Dendritic cell treated with granulocyte-macrophage colony-stimulating factor and Interleukin-4, amounts not matched to agents 40 ng/mL and 50 ng/mL, for 4 days (primary cell): ENCODE measurements around the gene TEX2.
A peak's percentile ranks its signal among the peaks of the same experiment; 100 is the strongest.
"Not testable (repeated sequence)": the region's sequence is repeated elsewhere in the genome, so short reads cannot be mapped to it uniquely, and the experiment has no call there.

Experiments
- H3K27ac Mint-ChIP-seq: one replicate; pipeline ENCODE4 v1.8.0; 2022; ENCODE audit warnings: mild to moderate bottlenecking, mixed read lengths
- H3K27me3 Mint-ChIP-seq: one replicate; pipeline ENCODE4 v1.8.0; 2022; ENCODE audit warnings: mild to moderate bottlenecking, mixed read lengths
- H3K36me3 Mint-ChIP-seq: one replicate; pipeline ENCODE4 v1.8.0; 2022; ENCODE audit warnings: low read depth, mixed read lengths
- H3K4me1 Mint-ChIP-seq: one replicate; pipeline ENCODE4 v1.8.0; 2022; ENCODE audit warnings: low read depth, mixed read lengths
- H3K4me3 Mint-ChIP-seq: one replicate; pipeline ENCODE4 v1.8.0; 2022; ENCODE audit warnings: mild to moderate bottlenecking, moderate library complexity, mixed read lengths
- H3K9me3 Mint-ChIP-seq: one replicate; pipeline ENCODE4 v1.8.0; 2022; ENCODE audit warnings: mixed read lengths
- intact Hi-C: fragments of 100-400 bp; cut with micrococcal nuclease; formaldehyde crosslinking; loops from one replicate; pipeline ENCODE4 v1.15.0; 2022

Gene TEX2

GRCh38 chr17:64167666-64168065 is 95.4 kb downstream of the TEX2 start:
- H3K36me3 Mint-ChIP-seq, result peaks cover 61% of the 10 kb centered on the region
- H3K27me3 Mint-ChIP-seq, intact Hi-C loops, H3K9me3 Mint-ChIP-seq, H3K4me3 Mint-ChIP-seq: not testable (repeated sequence)
- H3K4me1 Mint-ChIP-seq, result peaks cover 11% of the 10 kb centered on the region
- peak overlapping the region; percentile 56 for H3K27ac Mint-ChIP-seq

GRCh38 chr17:64166876-64167275 is 96.2 kb downstream of the TEX2 start:
- Mint-ChIP-seq H3K9me3 (no peaks in the 10 kb centered on the region), H3K4me3 (no peak overlapping the region), H3K36me3 (peaks cover 59% of the 10 kb centered on the region), H3K4me1 (peaks cover 5% of the 10 kb centered on the region), H3K27me3 (no peaks in the 10 kb centered on the region), H3K27ac (no peak overlapping the region)
- intact Hi-C loops, result no loop called here

DNA sequence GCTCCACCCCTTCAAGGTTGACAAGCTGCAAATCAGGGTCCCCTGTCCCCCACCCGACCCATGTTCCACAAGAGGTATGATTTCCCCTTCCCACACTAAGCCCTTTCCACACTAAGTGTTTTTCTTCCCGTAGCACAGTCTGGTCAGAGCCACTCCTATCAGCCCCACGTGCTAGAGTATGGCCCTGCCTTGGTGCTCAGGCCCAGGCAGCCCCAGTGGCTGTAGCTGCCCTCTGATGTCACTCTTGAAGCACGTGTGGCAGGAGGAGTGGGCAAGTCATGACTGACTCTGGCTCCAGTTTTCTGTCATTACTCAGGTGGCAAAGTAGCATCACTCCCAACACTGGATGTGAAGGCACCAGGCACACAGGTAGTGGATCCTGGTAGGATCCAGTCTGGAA is 97.7 kb downstream of the TEX2 start:
- intact Hi-C loops, result no loop called here
- Mint-ChIP-seq H3K4me3 (no peak overlapping the region), H3K27me3 (no peaks in the 10 kb centered on the region), H3K27ac (no peak overlapping the region), H3K4me1 (peaks cover 5% of the 10 kb centered on the region), H3K9me3 (no peaks in the 10 kb centered on the region), H3K36me3 (peaks cover 48% of the 10 kb centered on the region)

- Mint-ChIP-seq H3K27ac (no peak overlapping the region), H3K27me3 (no peaks in the 10 kb centered on the region), H3K4me1 (peaks cover 5% of the 10 kb centered on the region), H3K36me3 (peaks cover 44% of the 10 kb centered on the region), H3K9me3 (no peaks in the 10 kb centered on the region), H3K4me3 (no peak overlapping the region)
- intact Hi-C loops, result no loop called here
Measured at GRCh38 chr17:64164596-64165285, 98.3 kb downstream of the TEX2 start.

DNA sequence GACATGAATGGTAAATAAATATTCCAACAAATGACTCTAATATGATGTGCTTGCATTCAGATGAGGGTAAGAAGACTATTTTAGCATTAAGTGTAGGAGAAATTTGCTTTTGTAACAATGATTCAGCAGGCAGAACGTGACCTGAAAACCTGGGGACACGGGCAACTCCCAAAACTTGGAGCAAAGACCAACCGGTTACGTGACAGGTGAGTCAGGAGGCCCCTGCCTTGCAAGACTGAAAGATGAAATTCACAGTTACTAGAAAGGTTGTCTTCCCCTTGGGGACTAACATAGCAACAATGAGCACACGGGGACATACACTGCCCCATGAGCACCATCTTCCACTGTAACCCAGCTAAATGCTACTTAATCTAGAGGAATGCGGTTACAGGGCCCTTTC is 99.6 kb downstream of the TEX2 start:
- H3K4me3 Mint-ChIP-seq, result no peak overlapping the region
- H3K4me1 Mint-ChIP-seq, result peaks cover 10% of the 10 kb centered on the region
- H3K36me3 Mint-ChIP-seq, result peaks cover 33% of the 10 kb centered on the region
- H3K27ac Mint-ChIP-seq, result no peak overlapping the region
- H3K27me3 Mint-ChIP-seq, result no peaks in the 10 kb centered on the region
- intact Hi-C loops, result no loop called here
- no peaks in the 10 kb centered on the region for H3K9me3 Mint-ChIP-seq

DNA sequence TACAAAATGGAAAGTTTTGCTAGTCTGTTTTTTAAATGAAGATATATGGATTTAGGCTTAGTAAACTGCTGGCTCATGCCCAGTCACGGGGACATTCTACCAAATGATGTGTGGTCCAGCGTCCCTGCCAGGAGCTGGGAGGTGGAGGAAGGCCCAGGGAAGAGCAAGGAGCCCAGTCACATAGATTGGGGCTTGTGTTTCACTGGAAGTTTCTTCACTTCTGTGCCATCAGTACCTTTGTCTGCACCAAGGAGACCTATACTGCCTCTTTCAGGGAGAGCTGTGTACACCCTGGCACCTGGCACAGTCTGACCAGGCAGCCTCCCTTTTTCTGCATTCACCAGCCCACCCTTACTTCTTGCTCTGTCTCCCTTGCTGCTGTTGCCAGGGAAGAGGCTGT is 100.5 kb downstream of the TEX2 start:
- no peak overlapping the region for H3K27ac Mint-ChIP-seq
- H3K4me3 Mint-ChIP-seq, result no peak overlapping the region
- peaks cover 33% of the 10 kb centered on the region for H3K36me3 Mint-ChIP-seq
- intact Hi-C loops, result no loop called here
- no peaks in the 10 kb centered on the region for H3K9me3 Mint-ChIP-seq
- no peaks in the 10 kb centered on the region for H3K27me3 Mint-ChIP-seq
- peaks cover 6% of the 10 kb centered on the region for H3K4me1 Mint-ChIP-seq

DNA sequence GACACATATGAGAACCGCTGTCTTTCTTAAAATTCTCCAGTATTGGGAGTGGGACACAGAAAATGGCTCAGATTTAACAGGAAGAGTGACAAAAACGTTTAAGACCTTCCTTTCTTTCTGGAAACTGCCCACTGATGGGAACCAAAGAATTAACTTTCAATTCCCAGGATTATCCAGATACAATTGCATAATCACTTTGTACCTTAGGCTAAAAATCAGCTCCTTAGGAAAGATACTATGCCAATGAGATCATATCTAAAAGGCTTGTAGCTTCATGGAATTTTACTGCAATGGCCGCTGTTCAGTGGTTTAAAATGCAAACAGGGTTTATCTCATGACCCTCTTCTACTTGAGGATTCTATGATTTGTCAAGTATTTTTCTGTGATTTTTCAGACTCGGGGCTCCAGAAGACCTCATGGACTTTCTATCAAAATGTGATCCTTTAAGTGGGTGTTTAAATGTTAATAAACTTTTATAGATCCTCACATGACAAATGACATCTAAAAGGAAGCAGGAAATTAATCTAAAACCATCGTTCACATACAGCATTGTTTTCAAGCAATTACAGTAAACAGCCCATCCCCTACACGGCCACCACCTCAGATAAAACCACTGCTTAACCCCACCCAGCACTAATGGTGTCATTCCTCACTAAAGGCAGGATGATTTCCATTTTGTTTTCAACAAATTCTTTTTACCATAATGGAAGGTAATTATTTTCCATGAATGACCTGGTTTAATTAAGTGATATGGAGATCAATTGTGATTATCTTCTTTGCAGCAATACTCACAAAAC is 101.5 kb downstream of the TEX2 start:
- H3K4me1 Mint-ChIP-seq, result peaks cover 8% of the 10 kb centered on the region
- H3K4me3 Mint-ChIP-seq, result no peak overlapping the region
- no peaks in the 10 kb centered on the region for H3K27me3 Mint-ChIP-seq
- H3K36me3 Mint-ChIP-seq, result peaks cover 28% of the 10 kb centered on the region
- no peaks in the 10 kb centered on the region for H3K9me3 Mint-ChIP-seq
- H3K27ac Mint-ChIP-seq, result no peak overlapping the region
- intact Hi-C loops, result no loop called here

DNA sequence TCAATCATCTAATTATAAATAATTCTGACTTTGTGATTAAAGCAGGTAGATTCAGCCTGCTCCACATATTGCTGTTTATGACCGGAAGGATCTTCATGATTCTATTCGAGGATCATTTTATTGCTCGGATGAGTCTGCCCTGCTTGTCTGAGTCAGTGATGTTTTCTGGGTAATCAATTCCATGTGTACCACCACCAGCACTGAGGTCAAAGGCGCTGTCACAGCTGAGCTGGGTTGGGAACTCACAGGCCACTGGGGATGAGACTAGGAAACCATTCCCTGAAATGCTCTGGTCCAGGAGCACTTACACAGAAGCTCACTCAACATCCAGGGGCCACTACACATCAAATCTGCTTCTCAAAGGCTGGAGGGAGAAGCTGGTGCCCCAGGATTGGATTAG is 102.7 kb downstream of the TEX2 start:
- H3K4me3 Mint-ChIP-seq, result no peak overlapping the region
- H3K27ac Mint-ChIP-seq, result no peak overlapping the region
- no peaks in the 10 kb centered on the region for H3K27me3 Mint-ChIP-seq
- peaks cover 20% of the 10 kb centered on the region for H3K4me1 Mint-ChIP-seq
- intact Hi-C loops, result no loop called here
- peaks cover 16% of the 10 kb centered on the region for H3K36me3 Mint-ChIP-seq
- no peaks in the 10 kb centered on the region for H3K9me3 Mint-ChIP-seq

DNA sequence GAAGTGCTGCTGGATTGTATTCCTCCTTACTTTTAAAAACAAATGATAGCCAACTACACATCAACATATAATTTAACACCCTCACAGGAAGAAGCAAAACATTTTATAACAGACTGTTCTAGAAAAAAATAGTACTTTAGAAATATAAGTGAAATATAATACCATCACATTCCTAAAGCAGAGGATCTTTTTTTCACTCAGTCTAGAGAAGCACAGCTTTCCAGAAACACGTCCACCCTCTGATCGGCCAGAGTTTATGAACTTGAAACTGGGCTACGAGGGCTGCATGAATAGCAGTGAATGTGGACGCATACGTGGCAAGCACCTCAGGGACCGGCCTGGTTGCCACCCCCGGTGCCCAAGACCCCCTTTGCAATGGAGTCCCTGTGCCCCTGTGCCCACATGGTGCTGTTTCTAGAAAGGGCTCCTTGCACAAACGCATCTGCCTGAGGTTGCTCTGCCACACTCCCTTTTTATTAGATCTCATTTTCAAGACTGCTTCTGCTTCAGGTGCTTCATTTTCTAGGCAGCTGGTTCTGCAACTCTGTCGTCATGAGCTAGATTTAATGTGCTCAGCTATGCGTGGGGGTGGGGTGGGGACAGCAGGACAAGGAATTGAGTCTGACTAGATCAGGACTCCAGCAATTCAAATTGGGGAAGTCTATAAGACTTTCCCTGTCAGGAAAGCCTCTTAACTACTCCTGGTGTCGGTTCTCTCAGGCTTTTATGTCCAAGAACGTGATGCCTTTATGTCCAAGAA is 104.0 kb downstream of the TEX2 start:
- H3K4me3 Mint-ChIP-seq, result no peak overlapping the region
- H3K4me1 Mint-ChIP-seq, result peaks cover 34% of the 10 kb centered on the region
- no peaks in the 10 kb centered on the region for H3K9me3 Mint-ChIP-seq
- peaks cover 7% of the 10 kb centered on the region for H3K36me3 Mint-ChIP-seq
- no peaks in the 10 kb centered on the region for H3K27me3 Mint-ChIP-seq
- no peak overlapping the region for H3K27ac Mint-ChIP-seq
- intact Hi-C loops, result no loop called here

GRCh38 chr17:64158406-64158805 is 104.7 kb downstream of the TEX2 start:
- Mint-ChIP-seq H3K9me3 (no peaks in the 10 kb centered on the region), H3K27me3 (no peaks in the 10 kb centered on the region), H3K27ac (no peak overlapping the region), H3K4me1 (peaks cover 34% of the 10 kb centered on the region), H3K4me3 (no peak overlapping the region), H3K36me3 (peaks cover 9% of the 10 kb centered on the region)
- intact Hi-C loops, result no loop called here

GRCh38 chr17:64157669-64158180 is 105.3 kb downstream of the TEX2 start:
- no peaks in the 10 kb centered on the region for H3K27me3 Mint-ChIP-seq

GRCh38 chr17:64156670-64157069 is 106.4 kb downstream of the TEX2 start:
- Mint-ChIP-seq H3K27ac (peak overlapping the region; percentile 71), H3K4me3 (no peak overlapping the region), H3K27me3 (no peaks in the 10 kb centered on the region), H3K4me1 (peaks cover 34% of the 10 kb centered on the region), H3K9me3 (no peaks in the 10 kb centered on the region), H3K36me3 (peaks cover 24% of the 10 kb centered on the region)
- intact Hi-C loops, result no loop called here

More at GRCh38 chr17:64157669-64158180, 105.3 kb downstream of the TEX2 start:
- intact Hi-C loops, result no loop called here
- H3K4me3 Mint-ChIP-seq, result no peak overlapping the region
- no peaks in the 10 kb centered on the region for H3K9me3 Mint-ChIP-seq
- H3K4me1 Mint-ChIP-seq, result peaks cover 34% of the 10 kb centered on the region
- peaks cover 16% of the 10 kb centered on the region for H3K36me3 Mint-ChIP-seq
- H3K27ac Mint-ChIP-seq, result no peak overlapping the region

DNA sequence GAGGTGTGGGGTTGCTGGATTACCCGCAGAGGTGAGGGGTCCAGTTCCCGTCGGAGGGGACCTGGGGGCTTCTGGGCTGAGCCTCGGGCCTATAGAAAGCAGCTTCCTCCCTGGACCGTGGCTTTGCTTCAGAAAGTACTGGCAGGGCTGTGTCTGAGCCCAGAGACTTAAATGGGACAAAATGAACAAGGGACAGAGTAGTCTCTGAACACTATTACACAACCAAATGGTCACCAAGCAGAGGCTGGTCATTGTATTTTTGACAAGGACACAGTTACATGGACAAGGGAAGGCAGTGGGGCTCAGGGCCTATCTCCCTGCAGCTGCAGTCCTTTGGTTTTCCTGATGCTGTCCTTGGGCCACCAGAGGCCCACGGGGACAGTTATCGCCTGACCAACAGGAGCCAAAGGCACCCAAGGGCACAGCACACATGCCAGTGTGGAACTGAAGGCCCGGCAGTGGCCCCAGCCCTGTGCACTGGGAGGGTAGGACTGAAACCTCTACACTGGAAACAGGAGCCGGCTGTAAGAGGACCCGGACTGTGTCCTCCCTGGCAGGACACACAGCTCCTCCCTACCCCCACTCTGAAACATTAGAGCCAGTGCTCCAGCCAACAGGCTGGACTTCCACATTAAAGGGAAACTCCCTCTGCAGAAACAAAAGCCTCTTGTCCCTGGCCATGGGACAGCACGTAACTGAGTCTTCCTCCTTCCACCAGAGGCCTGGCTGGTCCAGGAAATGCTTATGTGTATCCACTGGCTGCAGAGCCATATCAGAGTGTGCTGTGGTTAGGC is 107.1 kb downstream of the TEX2 start:
- Mint-ChIP-seq H3K4me1 (peaks cover 34% of the 10 kb centered on the region), H3K4me3 (no peak overlapping the region), H3K9me3 (no peaks in the 10 kb centered on the region), H3K27ac (peak overlapping the region; percentile 71), H3K27me3 (no peaks in the 10 kb centered on the region), H3K36me3 (peaks cover 24% of the 10 kb centered on the region)
- intact Hi-C loops, result no loop called here
